Fibroblast of lung (primary cell): ENCODE data around the gene TBX20. TPM values are rescaled to one million over a fixed set of nuclear protein-coding genes. Genes with fewer than 3 reads are reported as not detected.

ENCODE experiments used
- DNase-seq, 2 donors: peaks; one replicate each; pipeline versions ENCODE4 v3.0.0 to v3.0.0-alpha.2; 2010; ENCODE audit warnings: low read depth in 2 of 2
- H2AFZ ChIP-seq: 2 replicates; pipeline ENCODE4 v1.5.1; 2012; ENCODE audit warnings: low read length, control low read depth, inconsistent platforms
- H3K27ac ChIP-seq: 2 replicates; pipeline ENCODE4 v1.5.1; 2011; ENCODE audit warnings: low read length, control low read depth; ENCODE audit not compliant: insufficient read depth
- H3K27me3 ChIP-seq: 2 replicates; pipeline ENCODE4 v1.5.1; 2011; ENCODE audit warnings: mild to moderate bottlenecking, low read length; ENCODE audit not compliant: control insufficient read depth, insufficient read depth
- H3K36me3 ChIP-seq: 2 replicates; pipeline ENCODE4 v1.5.1; 2011; ENCODE audit warnings: low read length; ENCODE audit not compliant: control insufficient read depth, insufficient read depth
- H3K4me1 ChIP-seq: 2 replicates; pipeline ENCODE4 v1.5.1; 2011; ENCODE audit warnings: low read length; ENCODE audit not compliant: control insufficient read depth, insufficient read depth; ENCODE audit errors: extremely low read depth
- H3K4me2 ChIP-seq: 2 replicates; pipeline ENCODE4 v1.5.1; 2011; ENCODE audit warnings: low read length, control low read depth; ENCODE audit not compliant: insufficient read depth; ENCODE audit errors: extremely low read depth
- H3K4me3 ChIP-seq, 4 experiments: fragments of 200-600 bp in 1 of 4; sonication (generic) in 1 of 4; replicated peaks in 1 of 4; 2 replicates each; pipeline ENCODE4 v1.5.1; 2011 to 2016; ENCODE audit warnings: low read length in 4 of 4, low read depth in 3 of 4, mild to moderate bottlenecking in 3 of 4, control low read depth in 2 of 4, inconsistent platforms in 1 of 4, mixed read lengths in 1 of 4; ENCODE audit not compliant: insufficient read depth in 1 of 4; ENCODE audit errors: control extremely low read depth in 1 of 4
- H3K79me2 ChIP-seq: 2 replicates; pipeline ENCODE4 v1.5.1; 2012; ENCODE audit warnings: mild to moderate bottlenecking, low read length, inconsistent platforms; ENCODE audit not compliant: control insufficient read depth, insufficient read depth
- H3K9ac ChIP-seq: 2 replicates; pipeline ENCODE4 v1.5.1; 2011; ENCODE audit warnings: mild to moderate bottlenecking, low read length, control low read depth; ENCODE audit not compliant: insufficient read depth
- H3K9me3 ChIP-seq: 2 replicates; pipeline ENCODE4 v1.5.1; 2012; ENCODE audit warnings: low read depth, low read length; ENCODE audit not compliant: control insufficient read depth, insufficient read depth
- H4K20me1 ChIP-seq: 2 replicates; pipeline ENCODE4 v1.5.1; 2011; ENCODE audit warnings: low read length; ENCODE audit not compliant: control insufficient read depth, insufficient read depth; ENCODE audit errors: extremely low read depth
- EZH2 ChIP-seq: IDR thresholded peaks from 2 replicates; pipeline ENCODE4 v1.5.1; 2012; ENCODE audit warnings: low read length, control low read depth, mild to moderate bottlenecking; ENCODE audit errors: missing control alignments
- polyA plus RNA-seq, 2 donors: library from polyadenylated mRNA; depleted of rRNA in 1 of 2; stranded (reverse) in 1 of 2; unstranded in 1 of 2; fragments of >200 nt; gene quantifications; 2 replicates each; pipeline ENCODE4 v1.2.1, GENCODE V29; 2011 to 2012; ENCODE audit warnings: missing spikeins in 1 of 2
- total RNA-seq: library from RNA; depleted of rRNA; stranded (reverse); fragments of >200 nt; gene quantifications from 2 replicates; pipeline ENCODE4 v1.2.1, GENCODE V29; 2014
- TF ChIP-seq, protein P1 (sequence below), 2 donors: IDR thresholded peaks in 1 of 2; conservative IDR thresholded peaks in 1 of 2; 1 replicate in 1 of 2; 2 replicates in 1 of 2; pipeline ENCODE4 v1.5.1; 2011 to 2012; ENCODE audit warnings: low read length in 2 of 2, control low read depth in 1 of 2, inconsistent platforms in 1 of 2, low read depth in 1 of 2, mild to moderate bottlenecking in 1 of 2

Gene TBX20
- total and polyA plus RNA-seq, 2 donors (not counting 1 experiment from before 2014, with no cell fraction given) = 0.05 TPM; not detected in 1

DNA sequence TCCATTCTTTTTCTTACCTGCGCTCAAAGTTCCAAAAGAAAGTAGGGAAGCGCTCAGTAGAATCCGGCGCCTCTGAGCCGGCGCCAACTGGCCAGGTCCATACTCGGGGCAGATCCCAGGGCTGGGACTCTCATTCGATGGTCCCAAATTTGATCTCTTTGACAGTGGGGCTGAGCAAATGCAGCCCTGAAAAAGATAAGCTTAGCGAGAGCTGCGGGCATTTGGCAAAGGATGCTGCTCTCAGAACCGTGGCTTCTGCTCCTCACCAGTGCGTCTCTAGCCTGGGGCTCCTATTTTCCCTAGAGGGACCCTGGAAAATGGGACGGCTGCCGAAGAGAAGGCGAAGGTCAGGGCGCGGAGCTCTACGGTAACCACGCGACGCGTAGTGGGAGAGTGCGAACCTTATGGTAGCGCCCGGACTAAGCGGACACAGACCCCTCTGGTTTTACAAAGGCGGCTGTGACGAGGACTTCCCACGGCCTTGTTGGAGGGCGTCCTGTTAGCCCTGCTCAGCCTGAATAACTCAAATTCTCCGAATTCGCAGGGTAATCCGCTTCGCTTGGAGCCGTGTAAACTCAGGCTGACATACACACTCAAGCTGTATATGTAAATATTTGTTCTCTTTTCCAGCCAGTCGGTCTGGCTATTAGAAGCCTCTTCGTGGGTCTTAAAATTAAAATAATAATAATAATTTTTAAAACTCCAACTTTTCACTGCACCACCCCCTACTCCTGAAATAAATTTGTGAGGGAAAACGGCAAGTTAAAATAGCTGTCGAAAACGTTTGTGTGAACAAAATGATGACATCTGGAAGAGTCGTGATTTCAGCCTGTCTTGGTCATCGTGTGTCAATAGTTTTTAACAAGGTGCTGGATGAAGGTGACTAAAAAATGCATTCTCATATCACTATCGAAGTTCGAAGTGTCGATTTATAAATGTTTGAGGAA, 869 bp upstream of the TBX20 start:
- DNase-seq = no peak
- H2AFZ ChIP-seq = no peak overlapping the region
- H3K27ac ChIP-seq = no peak overlapping the region
- H3K9me3 ChIP-seq = no peaks in the 10 kb centered on the region
- no peaks in the 10 kb centered on the region for H3K4me1 ChIP-seq
- H4K20me1 ChIP-seq = no peaks in the 10 kb centered on the region
- TF ChIP-seq, protein P1, sequence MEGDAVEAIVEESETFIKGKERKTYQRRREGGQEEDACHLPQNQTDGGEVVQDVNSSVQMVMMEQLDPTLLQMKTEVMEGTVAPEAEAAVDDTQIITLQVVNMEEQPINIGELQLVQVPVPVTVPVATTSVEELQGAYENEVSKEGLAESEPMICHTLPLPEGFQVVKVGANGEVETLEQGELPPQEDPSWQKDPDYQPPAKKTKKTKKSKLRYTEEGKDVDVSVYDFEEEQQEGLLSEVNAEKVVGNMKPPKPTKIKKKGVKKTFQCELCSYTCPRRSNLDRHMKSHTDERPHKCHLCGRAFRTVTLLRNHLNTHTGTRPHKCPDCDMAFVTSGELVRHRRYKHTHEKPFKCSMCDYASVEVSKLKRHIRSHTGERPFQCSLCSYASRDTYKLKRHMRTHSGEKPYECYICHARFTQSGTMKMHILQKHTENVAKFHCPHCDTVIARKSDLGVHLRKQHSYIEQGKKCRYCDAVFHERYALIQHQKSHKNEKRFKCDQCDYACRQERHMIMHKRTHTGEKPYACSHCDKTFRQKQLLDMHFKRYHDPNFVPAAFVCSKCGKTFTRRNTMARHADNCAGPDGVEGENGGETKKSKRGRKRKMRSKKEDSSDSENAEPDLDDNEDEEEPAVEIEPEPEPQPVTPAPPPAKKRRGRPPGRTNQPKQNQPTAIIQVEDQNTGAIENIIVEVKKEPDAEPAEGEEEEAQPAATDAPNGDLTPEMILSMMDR (conservative IDR thresholded peaks at IDR 0.05 in 1 of 2, IDR thresholded peaks at IDR 0.05 in 1 of 2; ENCODE audit: low read depth in 1 of 2, low read length in 2 of 2) = no peak
- peak; percentile 63 for TF ChIP-seq EZH2
- H3K36me3 ChIP-seq = no peaks in the 10 kb centered on the region
- peak overlapping the region in 1 of 4 experiments; percentile 45 for H3K4me3 ChIP-seq
- peaks cover 49% of the 10 kb centered on the region for H3K27me3 ChIP-seq
- no peak overlapping the region for H3K9ac ChIP-seq
- peak overlapping the region; percentile 35 for H3K4me2 ChIP-seq
- no peaks in the 10 kb centered on the region for H3K79me2 ChIP-seq

DNA sequence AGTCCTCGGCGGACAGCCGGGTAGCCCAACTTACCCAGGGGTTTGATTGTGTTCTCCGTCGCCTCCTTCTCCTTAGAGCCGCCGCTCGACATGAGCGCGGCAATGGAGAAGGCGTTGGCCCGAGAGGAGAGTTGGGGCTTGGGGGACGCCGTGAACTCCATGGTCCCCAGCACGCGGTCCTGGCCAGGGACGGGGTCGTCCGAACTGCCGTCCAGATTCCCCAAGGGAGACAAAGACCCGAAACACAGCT, 515 bp downstream of the TBX20 start:
- H3K36me3 ChIP-seq = no peaks in the 10 kb centered on the region
- H4K20me1 ChIP-seq = no peaks in the 10 kb centered on the region
- H3K4me1 ChIP-seq = no peaks in the 10 kb centered on the region
- H3K4me2 ChIP-seq = no peak overlapping the region
- no peak overlapping the region for H3K27ac ChIP-seq
- H3K9me3 ChIP-seq = no peaks in the 10 kb centered on the region
- peak; percentile 49 for TF ChIP-seq EZH2
- TF ChIP-seq, protein P1 (conservative IDR thresholded peaks at IDR 0.05 in 1 of 2, IDR thresholded peaks at IDR 0.05 in 1 of 2; ENCODE audit: low read depth in 1 of 2, low read length in 2 of 2) = no peak
- DNase-seq = no peak
- H3K4me3 ChIP-seq = peak overlapping the region in 2 of 4 experiments; percentile 42 to 45
- no peaks in the 10 kb centered on the region for H3K79me2 ChIP-seq
- H2AFZ ChIP-seq = no peak overlapping the region
- no peak overlapping the region for H3K9ac ChIP-seq
- peaks cover 56% of the 10 kb centered on the region for H3K27me3 ChIP-seq

DNA sequence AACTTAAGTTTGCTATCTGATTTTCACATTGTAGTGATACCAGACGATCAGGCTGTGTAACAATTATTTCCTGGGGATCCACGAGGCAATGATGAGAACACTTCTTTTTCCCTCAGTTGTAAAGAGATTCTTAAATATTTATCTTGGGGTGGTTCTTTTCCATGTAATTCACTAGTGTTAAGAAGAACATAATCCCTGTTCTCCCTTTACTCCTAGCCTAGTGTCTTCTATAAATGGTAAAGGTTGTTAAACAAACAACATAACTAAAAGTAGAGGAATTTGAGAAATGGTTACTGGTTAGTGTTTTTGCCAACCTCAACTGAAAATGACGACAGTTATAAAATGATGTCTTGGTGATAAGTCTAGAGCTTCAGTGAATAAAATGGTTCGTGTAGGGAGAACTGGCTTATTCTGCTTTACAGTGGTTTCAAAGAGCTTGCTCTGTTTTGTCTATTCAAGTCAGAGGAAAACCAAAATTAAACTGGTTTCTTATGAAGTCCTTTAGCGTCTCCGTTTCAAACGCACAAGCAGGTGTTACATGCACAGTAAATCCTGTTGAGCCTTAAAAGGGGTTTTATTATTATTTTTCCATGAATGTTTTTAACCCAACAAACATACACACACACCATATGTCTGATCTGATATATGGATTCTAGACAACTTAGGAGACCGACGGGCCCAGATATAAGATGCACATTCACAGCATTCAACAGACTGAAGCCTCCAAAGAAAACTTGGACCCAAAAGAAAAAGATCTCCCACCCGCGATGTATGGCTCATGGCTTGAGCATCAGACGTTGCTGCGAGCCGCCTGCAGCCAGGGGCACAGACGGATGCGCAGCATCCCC, 1.1 kb downstream of the TBX20 start:
- H3K4me3 ChIP-seq = peak overlapping the region in 1 of 4 experiments; percentile 45
- no peaks in the 10 kb centered on the region for H3K4me1 ChIP-seq
- peaks cover 54% of the 10 kb centered on the region for H3K27me3 ChIP-seq
- no peaks in the 10 kb centered on the region for H3K36me3 ChIP-seq
- DNase-seq = no peak
- H3K9ac ChIP-seq = no peak overlapping the region
- no peaks in the 10 kb centered on the region for H3K79me2 ChIP-seq
- no peak for TF ChIP-seq EZH2
- TF ChIP-seq, protein P1 (conservative IDR thresholded peaks at IDR 0.05 in 1 of 2, IDR thresholded peaks at IDR 0.05 in 1 of 2; ENCODE audit: low read depth in 1 of 2, low read length in 2 of 2) = no peak
- H3K4me2 ChIP-seq = no peak overlapping the region
- H3K9me3 ChIP-seq = no peaks in the 10 kb centered on the region
- no peaks in the 10 kb centered on the region for H4K20me1 ChIP-seq
- no peak overlapping the region for H2AFZ ChIP-seq
- H3K27ac ChIP-seq = no peak overlapping the region
